Measurements from ENCODE around the gene MYO7B. TPM values are rescaled to one million over a fixed set of nuclear protein-coding genes. Genes with fewer than 3 reads are reported as not detected.
A peak's percentile ranks its signal among the peaks of the same experiment; 100 is the strongest.

MYO7B gene
- total RNA-seq, 1 donor from 2014 or later, result 0.02 TPM

DNA sequence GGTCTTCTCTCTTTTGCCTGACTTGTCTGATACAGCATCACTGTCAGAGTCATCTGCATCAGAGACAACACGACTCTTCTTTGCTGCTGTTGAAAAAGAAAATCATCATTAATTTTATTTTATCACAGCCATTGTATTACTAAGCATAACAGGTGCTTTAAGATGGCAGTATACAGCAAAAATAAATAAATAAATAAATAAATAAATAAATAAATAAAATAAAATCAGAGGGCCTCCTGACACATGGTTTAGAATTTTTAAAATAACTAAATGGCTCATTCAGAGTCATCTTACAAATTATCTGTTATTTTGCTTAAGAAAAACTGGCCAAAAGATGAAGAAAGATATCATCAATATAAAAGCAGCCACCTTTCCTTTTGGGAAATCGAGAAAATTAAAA is 32.0 kb upstream of the MYO7B start:
- Mint-ChIP-seq H3K36me3 (ENCODE audit: low read depth) (peaks cover 29% of the 10 kb centered on the region), H3K27me3 (ENCODE audit: low read depth) (no peaks in the 10 kb centered on the region), H3K4me3 (ENCODE audit: unreplicated experiment) (no peak overlapping the region), H3K27ac (ENCODE audit: unreplicated experiment) (peak overlapping the region; percentile 29), H3K9me3 (ENCODE audit: low read depth) (no peaks in the 10 kb centered on the region), H3K4me1 (ENCODE audit: low read depth) (peaks cover 38% of the 10 kb centered on the region)
- TF ChIP-seq, protein P1, sequence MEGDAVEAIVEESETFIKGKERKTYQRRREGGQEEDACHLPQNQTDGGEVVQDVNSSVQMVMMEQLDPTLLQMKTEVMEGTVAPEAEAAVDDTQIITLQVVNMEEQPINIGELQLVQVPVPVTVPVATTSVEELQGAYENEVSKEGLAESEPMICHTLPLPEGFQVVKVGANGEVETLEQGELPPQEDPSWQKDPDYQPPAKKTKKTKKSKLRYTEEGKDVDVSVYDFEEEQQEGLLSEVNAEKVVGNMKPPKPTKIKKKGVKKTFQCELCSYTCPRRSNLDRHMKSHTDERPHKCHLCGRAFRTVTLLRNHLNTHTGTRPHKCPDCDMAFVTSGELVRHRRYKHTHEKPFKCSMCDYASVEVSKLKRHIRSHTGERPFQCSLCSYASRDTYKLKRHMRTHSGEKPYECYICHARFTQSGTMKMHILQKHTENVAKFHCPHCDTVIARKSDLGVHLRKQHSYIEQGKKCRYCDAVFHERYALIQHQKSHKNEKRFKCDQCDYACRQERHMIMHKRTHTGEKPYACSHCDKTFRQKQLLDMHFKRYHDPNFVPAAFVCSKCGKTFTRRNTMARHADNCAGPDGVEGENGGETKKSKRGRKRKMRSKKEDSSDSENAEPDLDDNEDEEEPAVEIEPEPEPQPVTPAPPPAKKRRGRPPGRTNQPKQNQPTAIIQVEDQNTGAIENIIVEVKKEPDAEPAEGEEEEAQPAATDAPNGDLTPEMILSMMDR (IDR thresholded peaks at IDR 0.05), result no peak
- DNase-seq (ENCODE audit: low spot score), result no peak

DNA sequence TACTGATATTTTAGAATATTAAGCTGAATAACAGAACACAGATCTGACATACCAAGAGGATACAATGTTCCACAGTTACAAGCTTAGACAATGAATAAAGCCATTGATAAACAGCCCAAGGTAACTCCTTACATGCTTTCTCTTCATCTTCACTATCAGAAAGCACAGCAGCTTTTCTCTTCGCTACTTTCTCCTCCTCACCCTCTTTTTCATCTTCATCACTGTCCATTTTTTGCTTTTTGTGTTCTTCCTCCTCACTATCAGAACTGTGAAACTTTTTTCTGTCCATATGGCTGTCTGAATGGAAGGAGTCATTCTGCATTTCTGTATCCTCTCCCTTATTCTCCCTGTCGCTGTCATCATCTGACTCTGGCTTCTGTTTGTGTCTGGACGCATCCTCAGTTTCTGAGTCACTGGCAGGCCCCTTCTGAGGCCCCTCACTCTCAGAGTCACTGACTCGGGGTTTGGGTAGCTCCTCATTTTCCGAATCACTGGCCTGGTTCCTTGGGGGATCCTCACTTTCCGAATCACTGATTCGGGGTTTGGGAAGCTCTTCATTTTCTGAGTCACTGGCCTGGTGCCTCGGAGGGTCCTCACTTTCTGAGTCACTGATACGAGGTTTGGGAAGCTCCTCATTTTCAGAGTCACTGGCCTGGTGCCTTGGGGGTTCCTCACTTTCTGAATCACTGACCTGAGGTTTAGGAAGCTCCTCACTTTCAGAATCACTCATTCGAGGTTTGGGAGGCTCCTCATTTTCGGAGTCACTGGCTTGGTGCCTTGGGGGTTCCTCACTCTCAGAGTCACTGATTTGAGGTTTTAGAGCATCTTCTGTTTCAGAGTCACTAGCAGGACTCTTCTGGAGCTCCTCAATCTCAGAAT is 30.7 kb upstream of the MYO7B start:
- H3K9me3 Mint-ChIP-seq (ENCODE audit: low read depth), result no peaks in the 10 kb centered on the region
- H3K27me3 Mint-ChIP-seq (ENCODE audit: low read depth), result no peaks in the 10 kb centered on the region
- peaks cover 26% of the 10 kb centered on the region for H3K36me3 Mint-ChIP-seq (ENCODE audit: low read depth)
- DNase-seq (ENCODE audit: low spot score), result no peak
- H3K4me3 Mint-ChIP-seq (ENCODE audit: unreplicated experiment), result no peak overlapping the region
- H3K4me1 Mint-ChIP-seq (ENCODE audit: low read depth), result peaks cover 41% of the 10 kb centered on the region
- H3K27ac Mint-ChIP-seq (ENCODE audit: unreplicated experiment), result peak overlapping the region; percentile 69
- TF ChIP-seq, protein P1 (IDR thresholded peaks at IDR 0.05), result no peak

DNA sequence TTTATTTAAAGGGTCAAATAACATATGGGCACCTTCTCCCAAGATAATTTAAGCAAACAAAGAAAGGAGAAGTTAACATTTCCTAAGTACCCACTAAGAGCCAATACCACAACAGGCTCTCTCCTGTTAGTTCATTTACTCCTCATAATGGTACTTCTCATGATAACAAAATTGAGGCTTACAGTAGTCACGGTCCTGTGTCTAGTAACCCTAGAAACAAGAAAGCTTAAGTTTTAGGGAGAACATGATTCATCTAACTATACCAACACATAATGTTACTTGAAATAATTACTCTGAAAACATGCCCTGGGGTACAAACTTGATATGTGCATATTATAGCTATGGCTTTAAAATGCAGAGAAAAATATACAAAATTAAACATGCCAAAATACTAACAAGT is 29.0 kb upstream of the MYO7B start:
- Mint-ChIP-seq H3K4me1 (ENCODE audit: low read depth) (peaks cover 56% of the 10 kb centered on the region), H3K27ac (ENCODE audit: unreplicated experiment) (peak overlapping the region; percentile 47), H3K4me3 (ENCODE audit: unreplicated experiment) (no peak overlapping the region), H3K9me3 (ENCODE audit: low read depth) (no peaks in the 10 kb centered on the region), H3K27me3 (ENCODE audit: low read depth) (no peaks in the 10 kb centered on the region), H3K36me3 (ENCODE audit: low read depth) (peaks cover 20% of the 10 kb centered on the region)
- DNase-seq (ENCODE audit: low spot score), result no peak
- TF ChIP-seq, protein P1 (IDR thresholded peaks at IDR 0.05), result no peak

DNA sequence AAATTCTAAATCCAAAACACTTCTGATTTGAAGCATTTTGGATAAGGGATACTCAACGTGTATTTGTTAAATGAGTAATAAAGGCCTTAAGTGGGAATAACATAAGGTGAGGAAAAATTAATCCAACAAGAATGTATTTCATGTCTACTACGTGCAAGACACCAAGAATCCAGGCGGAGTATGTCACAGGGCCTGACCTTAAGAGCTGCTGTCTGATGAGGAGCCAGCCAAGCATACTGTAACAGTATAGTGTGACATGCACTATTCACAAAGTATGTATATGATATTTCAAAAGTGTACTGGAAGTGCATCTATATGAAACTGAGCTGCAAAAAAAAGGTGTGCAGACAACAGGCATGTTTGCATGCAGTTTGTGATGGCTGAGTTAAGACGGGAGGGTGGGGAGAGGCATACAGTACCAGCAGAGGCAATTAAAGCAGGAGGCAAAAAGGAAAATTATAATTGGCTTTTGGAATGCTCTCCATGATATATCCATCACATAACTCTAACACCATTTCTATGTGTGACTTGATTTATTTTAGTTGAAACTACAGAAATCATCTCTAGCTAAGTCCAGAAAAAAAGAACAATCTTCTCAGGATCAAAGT is 27.4 kb upstream of the MYO7B start:
- peak overlapping the region; percentile 31 for H3K4me3 Mint-ChIP-seq (ENCODE audit: unreplicated experiment)
- H3K27ac Mint-ChIP-seq (ENCODE audit: unreplicated experiment), result peak overlapping the region; percentile 94
- peaks cover 73% of the 10 kb centered on the region for H3K4me1 Mint-ChIP-seq (ENCODE audit: low read depth)
- peaks cover 10% of the 10 kb centered on the region for H3K36me3 Mint-ChIP-seq (ENCODE audit: low read depth)
- no peak for DNase-seq (ENCODE audit: low spot score)
- H3K27me3 Mint-ChIP-seq (ENCODE audit: low read depth), result no peaks in the 10 kb centered on the region
- H3K9me3 Mint-ChIP-seq (ENCODE audit: low read depth), result no peaks in the 10 kb centered on the region
- TF ChIP-seq, protein P1 (IDR thresholded peaks at IDR 0.05), result no peak

DNA sequence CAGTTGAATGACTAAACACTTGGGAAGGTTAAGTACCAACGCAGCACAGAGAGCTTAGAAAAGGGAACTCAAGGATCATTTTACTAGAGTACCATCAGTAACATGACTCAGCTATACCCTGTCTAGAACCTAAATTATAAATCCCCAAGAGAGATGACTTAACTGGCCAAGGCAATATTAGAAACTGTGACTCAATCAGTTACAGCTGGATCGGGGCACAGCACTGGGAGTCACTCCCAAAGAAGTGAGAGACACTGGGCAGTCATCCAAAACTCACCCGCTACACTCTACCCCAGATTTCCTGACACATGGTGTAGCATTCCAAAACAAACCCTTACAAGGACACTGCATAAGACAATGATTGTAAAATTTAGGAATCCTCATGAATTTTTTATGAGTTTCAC is 26.9 kb upstream of the MYO7B start:
- H3K4me1 Mint-ChIP-seq (ENCODE audit: low read depth), result peaks cover 78% of the 10 kb centered on the region

More for the DNA sequence above, 26.9 kb upstream of the MYO7B start:
- H3K9me3 Mint-ChIP-seq (ENCODE audit: low read depth), result no peaks in the 10 kb centered on the region
- peak overlapping the region; percentile 31 for H3K4me3 Mint-ChIP-seq (ENCODE audit: unreplicated experiment)
- TF ChIP-seq, protein P1 (IDR thresholded peaks at IDR 0.05), result no peak
- H3K36me3 Mint-ChIP-seq (ENCODE audit: low read depth), result peaks cover 8% of the 10 kb centered on the region
- DNase-seq (ENCODE audit: low spot score), result no peak
- no peaks in the 10 kb centered on the region for H3K27me3 Mint-ChIP-seq (ENCODE audit: low read depth)
- peak overlapping the region; percentile 94 for H3K27ac Mint-ChIP-seq (ENCODE audit: unreplicated experiment)

Measured in chondrocyte (in vitro differentiated cells).